ENCODE results near the gene PDGFD. TPM values are rescaled to one million over a fixed set of nuclear protein-coding genes. Genes with fewer than 3 reads are reported as not detected.

PDGFD gene
- total RNA-seq, 2 donors from 2014 or later = 14.4 to 27.8 TPM

- no peak for TF ChIP-seq CTCF (IDR thresholded peaks at IDR 0.05)
- Histone ChIP-seq H3K9me3 (peaks cover 0 to 6% of the 10 kb centered on the region in 2 donors), H3K27me3 (no peaks in the 10 kb centered on the region), H3K27ac (no peak overlapping the region), H3K4me1 (no peaks in the 10 kb centered on the region), H3K4me3 (no peak overlapping the region), H3K36me3 (no peaks in the 10 kb centered on the region)
- no peak for DNase-seq (ENCODE audit: low spot score)
Observed at GRCh38 chr11:104146421-104146820, 17.5 kb downstream of the PDGFD start.

DNA sequence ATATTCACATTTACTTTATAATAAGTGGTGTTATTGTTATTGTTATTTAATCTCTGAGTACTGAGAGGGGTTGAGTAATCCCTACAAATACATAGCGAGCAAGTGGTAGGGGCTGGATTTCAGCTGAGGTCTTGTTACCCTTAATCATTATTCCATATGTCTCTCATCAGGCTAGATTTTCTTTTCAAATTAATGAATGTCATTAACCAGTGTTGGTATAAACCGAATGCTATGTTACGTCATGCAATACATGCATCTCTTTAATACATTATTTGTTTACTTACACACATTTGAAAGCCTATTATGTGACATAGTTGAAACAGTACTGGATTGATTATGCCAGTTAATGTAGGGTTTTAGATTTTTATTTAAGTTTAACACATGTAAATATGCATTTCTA, 18.9 kb downstream of the PDGFD start:
- no peak for TF ChIP-seq CTCF (IDR thresholded peaks at IDR 0.05)
- no peak overlapping the region for H3K27ac ChIP-seq
- no peak overlapping the region for H3K4me3 ChIP-seq
- H3K27me3 ChIP-seq = no peaks in the 10 kb centered on the region
- no peaks in the 10 kb centered on the region for H3K36me3 ChIP-seq
- no peaks in the 10 kb centered on the region for H3K9me3 ChIP-seq
- no peak for DNase-seq (ENCODE audit: low spot score)
- H3K4me1 ChIP-seq = no peaks in the 10 kb centered on the region

GRCh38 chr11:104142698-104143097, 21.2 kb downstream of the PDGFD start:
- no peak for TF ChIP-seq CTCF (IDR thresholded peaks at IDR 0.05)
- Histone ChIP-seq H3K4me3 (no peak overlapping the region), H3K4me1 (no peaks in the 10 kb centered on the region), H3K27ac (no peak overlapping the region), H3K9me3 (no peaks in the 10 kb centered on the region), H3K27me3 (no peaks in the 10 kb centered on the region), H3K36me3 (no peaks in the 10 kb centered on the region)
- no peak for DNase-seq (ENCODE audit: low spot score)

DNA sequence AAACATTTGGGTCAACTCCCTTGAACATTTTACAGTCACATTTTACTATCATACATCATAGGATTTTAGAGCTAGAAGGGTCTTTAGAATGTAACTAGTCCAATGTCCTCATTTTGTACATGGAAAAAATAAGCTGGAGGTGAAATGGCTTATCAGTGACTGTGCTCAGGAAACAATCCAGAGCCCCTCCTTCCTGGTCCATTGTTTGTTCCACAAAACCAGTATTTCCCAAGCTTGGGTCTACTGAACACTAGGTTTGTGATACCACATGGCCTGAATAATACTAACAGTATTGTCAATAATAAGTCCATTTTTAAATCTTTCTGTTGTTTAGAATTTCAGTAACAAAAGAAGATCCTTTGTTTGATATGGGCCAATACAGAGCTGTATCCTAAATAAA, 27.1 kb downstream of the PDGFD start:
- Histone ChIP-seq H3K9me3 (peaks cover 0 to 11% of the 10 kb centered on the region in 2 donors), H3K27ac (no peak overlapping the region), H3K36me3 (no peaks in the 10 kb centered on the region), H3K4me1 (no peaks in the 10 kb centered on the region), H3K27me3 (no peaks in the 10 kb centered on the region), H3K4me3 (no peak overlapping the region)
- TF ChIP-seq CTCF (IDR thresholded peaks at IDR 0.05) = no peak
- no peak for DNase-seq (ENCODE audit: low spot score)

GRCh38 chr11:104134745-104135144, 29.2 kb downstream of the PDGFD start:
- H3K27me3 ChIP-seq = no peaks in the 10 kb centered on the region
- H3K9me3 ChIP-seq = peaks cover 0 to 11% of the 10 kb centered on the region in 2 donors
- TF ChIP-seq CTCF (IDR thresholded peaks at IDR 0.05) = no peak
- no peaks in the 10 kb centered on the region for H3K36me3 ChIP-seq
- H3K27ac ChIP-seq = no peak overlapping the region
- H3K4me1 ChIP-seq = no peaks in the 10 kb centered on the region
- H3K4me3 ChIP-seq = no peak overlapping the region
- no peak for DNase-seq (ENCODE audit: low spot score)

DNA sequence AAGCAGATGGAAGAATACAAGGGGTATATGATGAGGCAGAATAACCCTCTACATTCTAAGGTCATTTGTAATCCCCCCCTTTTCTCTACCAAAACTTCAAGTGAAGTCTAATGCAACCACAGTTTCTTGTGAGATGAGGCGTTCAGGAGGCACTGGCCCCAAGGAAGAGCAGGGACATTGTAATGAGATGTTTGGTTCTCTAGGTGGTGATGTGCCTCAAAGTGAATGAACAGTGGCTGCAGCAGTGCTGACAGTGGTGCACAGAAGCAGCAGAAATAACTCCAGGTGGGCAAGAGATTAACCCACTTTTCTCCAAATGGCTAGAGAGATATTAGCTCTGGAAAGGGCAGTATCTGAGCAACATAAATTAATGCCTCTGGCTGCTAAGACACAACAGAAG, 33.8 kb downstream of the PDGFD start:
- Histone ChIP-seq H3K27me3 (no peaks in the 10 kb centered on the region), H3K4me1 (no peaks in the 10 kb centered on the region), H3K4me3 (no peak overlapping the region), H3K9me3 (peaks cover 0 to 11% of the 10 kb centered on the region in 2 donors), H3K27ac (no peak overlapping the region), H3K36me3 (no peaks in the 10 kb centered on the region)
- no peak for TF ChIP-seq CTCF (IDR thresholded peaks at IDR 0.05)
- no peak for DNase-seq (ENCODE audit: low spot score)

Data from right atrium auricular region (tissue), 2 donors.